ENCODE measurements around the gene TUSC7. TPM values are rescaled to one million over a fixed set of nuclear protein-coding genes. Genes with fewer than 3 reads are reported as not detected.

The TUSC7 gene
- total RNA-seq, 4 donors from 2014 or later: not detected

- Histone ChIP-seq H3K9me3 (no peaks in the 10 kb centered on the region), H3K4me1 (no peaks in the 10 kb centered on the region), H3K36me3 (no peaks in the 10 kb centered on the region), H3K4me3 (no peak overlapping the region), H3K27me3 (no peaks in the 10 kb centered on the region), H3K27ac (replicated peaks in 1 of 4) (no peak overlapping the region)
- TF ChIP-seq POLR2AphosphoS5 (IDR thresholded peaks at IDR 0.05) (no peak), CTCF (IDR thresholded peaks at IDR 0.05) (no peak), EP300 (IDR thresholded peaks at IDR 0.05) (no peak), POLR2A (IDR thresholded peaks at IDR 0.05; ENCODE audit: low read depth) (no peak)
- intact Hi-C loops (cut with DNase I): no loop called here
- WGBS: 82% methylated on average over 1 of the region's 1 CpG
- no peak for DNase-seq (ENCODE audit: extremely low spot score)
These were observed 41.8 kb upstream of the TUSC7 start for GRCh38 chr3:116667791-116668190.

GRCh38 chr3:116669576-116669975, 40.0 kb upstream of the TUSC7 start:
- Histone ChIP-seq H3K27me3 (no peaks in the 10 kb centered on the region), H3K4me3 (no peak overlapping the region), H3K36me3 (no peaks in the 10 kb centered on the region), H3K27ac (replicated peaks in 1 of 4) (no peak overlapping the region), H3K4me1 (no peaks in the 10 kb centered on the region), H3K9me3 (no peaks in the 10 kb centered on the region)
- intact Hi-C loops (cut with DNase I): no loop called here
- DNase-seq (ENCODE audit: extremely low spot score): no peak
- WGBS: 65% methylated on average over 3 of the region's 3 CpGs
- TF ChIP-seq EP300 (IDR thresholded peaks at IDR 0.05) (no peak), POLR2AphosphoS5 (IDR thresholded peaks at IDR 0.05) (no peak), CTCF (IDR thresholded peaks at IDR 0.05) (no peak), POLR2A (IDR thresholded peaks at IDR 0.05; ENCODE audit: low read depth) (no peak)

- intact Hi-C loops (cut with DNase I): no loop called here
- WGBS: 63% methylated on average over 1 of the region's 1 CpG
- H3K4me1 ChIP-seq: no peaks in the 10 kb centered on the region
- DNase-seq (ENCODE audit: extremely low spot score): no peak
- no peaks in the 10 kb centered on the region for H3K27me3 ChIP-seq
- H3K27ac ChIP-seq (replicated peaks in 1 of 4): no peak overlapping the region
- H3K36me3 ChIP-seq: no peaks in the 10 kb centered on the region
- no peak overlapping the region for H3K4me3 ChIP-seq
- no peak for TF ChIP-seq POLR2A (IDR thresholded peaks at IDR 0.05; ENCODE audit: low read depth)
- no peak for TF ChIP-seq EP300 (IDR thresholded peaks at IDR 0.05)
- no peak for TF ChIP-seq CTCF (IDR thresholded peaks at IDR 0.05)
- no peak for TF ChIP-seq POLR2AphosphoS5 (IDR thresholded peaks at IDR 0.05)
- H3K9me3 ChIP-seq: no peaks in the 10 kb centered on the region
These were observed 38.4 kb upstream of the TUSC7 start for GRCh38 chr3:116671151-116671550.

- intact Hi-C loops (cut with DNase I): no loop called here
- TF ChIP-seq POLR2A (IDR thresholded peaks at IDR 0.05; ENCODE audit: low read depth) (no peak), EP300 (IDR thresholded peaks at IDR 0.05) (no peak), POLR2AphosphoS5 (IDR thresholded peaks at IDR 0.05) (no peak), CTCF (IDR thresholded peaks at IDR 0.05) (no peak)
- H3K27ac ChIP-seq (replicated peaks in 1 of 4): no peak overlapping the region
- no peak overlapping the region for H3K4me3 ChIP-seq
- DNase-seq (ENCODE audit: extremely low spot score): no peak
- H3K36me3 ChIP-seq: no peaks in the 10 kb centered on the region
- WGBS: 74% methylated on average over 13 of the region's 13 CpGs
- H3K27me3 ChIP-seq: no peaks in the 10 kb centered on the region
- H3K4me1 ChIP-seq: no peaks in the 10 kb centered on the region
- no peaks in the 10 kb centered on the region for H3K9me3 ChIP-seq
These were observed 30.7 kb upstream of the TUSC7 start for GRCh38 chr3:116678853-116679252.

GRCh38 chr3:116691041-116691440, 18.5 kb upstream of the TUSC7 start:
- no peak for TF ChIP-seq POLR2A (IDR thresholded peaks at IDR 0.05; ENCODE audit: low read depth)
- TF ChIP-seq EP300 (IDR thresholded peaks at IDR 0.05): no peak
- TF ChIP-seq POLR2AphosphoS5 (IDR thresholded peaks at IDR 0.05): no peak
- TF ChIP-seq CTCF (IDR thresholded peaks at IDR 0.05): no peak
- 82% methylated on average over 2 of the region's 2 CpGs for WGBS

More at GRCh38 chr3:116691041-116691440, 18.5 kb upstream of the TUSC7 start:
- H3K4me1 ChIP-seq: no peaks in the 10 kb centered on the region
- intact Hi-C loops (cut with DNase I): no loop called here
- no peak overlapping the region for H3K4me3 ChIP-seq
- no peak overlapping the region for H3K27ac ChIP-seq (replicated peaks in 1 of 4)
- DNase-seq (ENCODE audit: extremely low spot score): no peak
- no peaks in the 10 kb centered on the region for H3K36me3 ChIP-seq
- H3K9me3 ChIP-seq: no peaks in the 10 kb centered on the region
- H3K27me3 ChIP-seq: no peaks in the 10 kb centered on the region

Data from esophagus muscularis mucosa (tissue), 4 donors.